GM19240 (cell line): ENCODE data around the gene LYZL4.

Experiments used
- DNase-seq: peaks from one replicate; pipeline ENCODE4 v3.0.0; 2011; ENCODE audit warnings: low spot score; ENCODE audit not compliant: insufficient read length

The LYZL4 gene, protein sequence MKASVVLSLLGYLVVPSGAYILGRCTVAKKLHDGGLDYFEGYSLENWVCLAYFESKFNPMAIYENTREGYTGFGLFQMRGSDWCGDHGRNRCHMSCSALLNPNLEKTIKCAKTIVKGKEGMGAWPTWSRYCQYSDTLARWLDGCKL

DNA sequence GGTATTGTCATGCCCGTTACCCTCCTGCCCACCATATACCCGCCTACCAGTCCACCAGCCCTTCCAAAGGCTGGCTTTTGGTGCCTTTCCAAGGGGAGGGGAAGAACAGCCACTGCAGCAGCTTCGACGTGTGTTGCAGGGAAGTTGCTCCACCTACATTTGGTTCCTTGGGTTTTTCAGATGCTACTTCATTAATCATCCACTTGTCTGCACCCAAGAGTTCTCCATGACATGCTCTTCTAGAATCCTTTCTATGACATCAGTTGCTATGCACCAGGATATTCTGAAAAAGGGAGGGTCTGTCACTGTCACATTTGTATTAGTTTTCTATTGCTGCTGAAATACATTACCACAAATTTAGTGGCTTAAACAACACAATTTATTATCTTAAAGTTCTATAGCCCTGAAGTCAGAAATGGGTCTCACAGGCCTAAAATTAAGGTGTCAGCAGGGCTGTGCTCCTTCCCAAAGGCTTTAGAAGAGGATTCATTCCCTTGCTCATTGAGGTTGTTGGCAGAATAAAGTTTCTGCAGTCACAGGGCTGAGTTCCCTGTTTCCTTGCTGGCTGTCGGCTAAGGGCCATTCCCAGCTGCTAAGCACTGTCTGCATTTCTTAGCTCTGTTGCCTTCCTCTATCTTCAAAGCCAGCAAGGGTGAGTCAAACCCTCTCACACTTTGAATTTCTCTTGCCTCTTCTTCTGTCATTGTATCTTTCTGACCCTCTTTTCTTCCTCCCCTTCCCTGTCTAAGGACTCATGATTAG, at the start of gene LYZL4:
LYZL4 (minus strand) TSS at position 241 of the 762 bp plus-strand sequence. CDS start 3,359 bp downstream, outside the sequence.
- DNase-seq, result no peak

DNA sequence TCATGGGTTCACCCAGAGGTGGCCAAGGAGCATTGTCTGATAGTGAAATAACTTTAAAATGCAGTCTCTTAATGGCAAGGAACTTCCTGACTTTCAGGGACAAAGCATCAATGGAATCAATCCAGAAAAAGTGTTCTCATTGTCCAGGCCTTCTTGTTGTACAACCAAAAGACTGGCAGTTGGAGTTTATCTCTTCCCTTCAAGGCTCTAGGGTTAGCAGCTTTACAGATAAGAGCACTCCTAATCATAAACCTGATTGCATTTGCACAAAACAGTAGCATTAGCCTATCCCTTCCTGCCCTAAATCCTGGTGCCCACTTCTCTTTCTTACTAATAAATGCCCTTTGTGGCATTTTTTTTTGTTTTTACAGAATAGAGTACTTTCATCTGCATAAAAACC, 48.7 kb upstream of the LYZL4 start:
- no peak for DNase-seq

DNA sequence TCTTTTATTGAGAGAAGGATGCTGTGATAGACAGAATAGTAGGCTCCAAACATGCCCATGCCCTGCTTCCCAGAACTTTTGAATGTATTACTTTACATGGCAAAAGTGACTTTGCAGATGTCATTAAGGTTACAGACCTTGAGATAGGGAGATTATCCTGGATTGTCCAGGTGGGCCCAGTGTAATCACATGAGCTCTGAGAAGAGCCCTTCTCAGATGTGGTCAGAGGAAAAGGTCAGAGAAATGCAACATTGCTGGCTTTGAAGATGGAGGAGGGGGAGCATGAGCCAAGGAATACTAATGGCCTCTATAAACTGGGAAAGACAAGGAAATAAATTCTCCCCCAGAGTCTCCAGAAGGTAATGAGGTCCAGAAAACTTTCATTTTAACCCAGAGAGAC, 45.8 kb upstream of the LYZL4 start:
- DNase-seq, result no peak

DNA sequence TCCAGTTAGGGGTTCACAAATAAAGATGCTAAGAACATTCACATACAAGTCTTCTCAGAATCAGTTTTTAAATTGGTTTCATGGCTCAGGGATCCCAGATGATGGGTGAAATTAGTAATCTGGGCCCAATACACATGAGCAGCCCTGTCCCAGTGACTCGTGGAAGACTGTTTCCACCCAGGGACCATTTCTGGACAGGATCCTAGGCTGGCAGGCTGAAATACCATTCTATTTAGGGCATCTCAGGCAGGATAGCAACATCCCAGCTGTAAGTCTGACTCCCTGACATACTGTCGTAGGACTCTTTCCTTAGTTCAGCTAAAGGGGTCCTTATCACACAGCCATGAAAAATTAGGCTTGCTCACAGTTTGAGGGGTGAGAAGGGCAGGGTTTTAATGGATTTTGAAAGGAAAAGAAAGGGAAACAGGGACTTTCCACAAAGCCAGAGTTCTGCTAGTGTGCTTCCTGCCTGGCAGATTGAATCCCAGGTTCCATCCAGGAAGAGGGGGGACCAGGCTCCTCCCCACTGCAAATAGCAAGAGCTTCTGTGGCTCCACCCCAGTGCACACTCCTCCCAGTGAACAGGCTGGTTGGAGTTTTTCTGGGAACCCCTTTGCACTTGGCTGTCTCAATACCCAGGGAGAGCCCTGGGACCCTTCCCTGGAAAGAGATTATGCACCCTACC, 41.3 kb upstream of the LYZL4 start:
- DNase-seq, result no peak

DNA sequence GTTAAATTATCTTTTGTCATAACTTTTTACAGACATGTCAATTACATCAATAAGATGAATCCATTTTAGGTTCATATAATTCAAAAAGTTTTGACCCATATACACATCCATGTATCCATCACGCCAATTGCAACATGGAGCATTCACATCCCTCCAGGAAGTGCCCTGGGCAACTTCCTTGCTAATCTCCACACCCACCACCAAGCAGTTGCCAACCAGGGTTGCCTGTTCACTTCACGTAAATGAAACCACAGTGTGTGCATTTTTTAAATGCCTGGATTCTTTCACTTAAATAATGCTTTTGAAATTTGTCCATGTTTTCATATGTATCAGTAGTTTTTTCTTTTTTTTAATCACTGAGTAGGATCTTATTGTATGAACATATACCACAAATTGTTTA, 40.7 kb upstream of the LYZL4 start:
- DNase-seq, result no peak

DNA sequence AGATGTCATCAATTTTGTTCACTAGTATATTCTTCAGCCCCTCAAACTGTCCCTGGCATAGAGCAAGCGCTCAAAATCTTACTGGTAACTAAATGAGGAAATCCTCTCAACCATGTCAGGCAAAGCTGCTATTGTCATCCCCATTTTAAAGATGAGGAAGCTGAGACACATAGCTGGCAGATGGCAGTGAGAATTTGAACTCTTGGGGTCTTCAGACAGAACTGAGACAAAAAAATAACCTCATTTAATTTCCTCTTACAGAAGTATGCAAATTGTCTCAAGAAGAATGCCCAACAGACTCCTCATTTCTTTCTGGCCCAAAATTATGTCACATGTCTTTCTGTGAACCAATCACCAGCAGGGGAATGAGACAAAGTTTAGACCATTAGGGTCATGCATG, 40.2 kb upstream of the LYZL4 start:
- DNase-seq, result no peak

DNA sequence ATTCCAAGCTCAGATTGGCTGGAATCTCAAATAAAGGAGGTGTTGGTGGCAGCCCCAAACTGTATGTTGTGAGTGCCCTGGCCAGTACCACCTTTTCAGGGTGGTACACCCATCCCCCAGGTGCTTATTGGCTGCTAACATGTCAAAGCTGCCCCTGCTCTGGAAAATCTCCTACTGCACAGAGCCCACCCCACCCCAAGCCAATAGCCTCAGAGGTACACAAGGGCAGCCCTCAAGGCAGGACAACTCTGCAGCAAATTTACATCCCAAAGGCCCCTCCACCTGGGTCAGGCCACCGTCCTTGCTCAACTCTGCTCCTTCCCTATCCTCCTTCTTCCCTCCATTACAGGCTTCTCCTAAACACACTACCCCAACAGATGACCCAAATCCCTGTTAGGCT, 37.1 kb upstream of the LYZL4 start:
- no peak for DNase-seq

DNA sequence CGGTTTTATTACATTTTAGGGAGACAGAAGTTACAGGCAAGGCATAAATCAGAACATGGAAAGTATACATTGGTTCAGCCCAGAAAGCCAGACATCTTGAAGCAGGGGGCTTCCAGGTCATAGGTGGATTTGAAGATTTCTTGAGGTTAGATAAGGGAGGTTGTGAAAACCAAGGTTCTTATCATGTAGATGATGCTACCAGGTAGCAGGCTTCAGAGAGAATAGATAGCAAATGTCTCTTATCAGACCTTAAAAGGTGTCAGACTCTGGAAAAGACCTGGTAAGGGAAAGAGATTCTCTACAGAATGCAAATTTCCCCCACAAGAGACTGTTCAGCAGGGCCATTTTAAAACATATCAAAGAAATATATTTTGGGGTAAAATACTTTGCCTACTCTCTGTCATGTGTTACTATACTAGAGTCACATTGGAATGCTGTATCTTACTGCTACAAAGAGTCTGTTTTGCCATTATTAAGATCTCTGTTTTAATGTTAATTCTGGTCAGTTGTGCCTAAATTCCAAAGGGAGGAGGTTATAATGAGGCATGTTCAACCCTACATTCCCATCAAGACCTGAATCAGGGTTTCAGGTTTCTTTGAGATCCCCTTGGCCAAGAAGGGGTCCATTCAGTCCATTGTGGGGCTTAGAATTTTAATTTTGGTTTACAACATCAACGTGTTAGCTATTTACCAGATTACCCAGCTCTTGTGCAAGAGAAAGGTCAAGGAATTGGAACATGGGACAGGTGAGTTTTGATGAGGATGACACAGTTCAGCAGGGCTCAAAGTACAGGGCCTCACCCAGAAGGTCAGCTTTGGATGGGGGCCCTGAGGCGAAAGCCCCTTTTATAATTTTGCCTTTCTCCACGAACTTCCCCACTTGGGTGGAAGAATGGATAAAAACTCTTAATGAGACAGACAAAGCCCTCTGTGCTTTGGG, 36.0 kb upstream of the LYZL4 start:
- DNase-seq, result no peak

DNA sequence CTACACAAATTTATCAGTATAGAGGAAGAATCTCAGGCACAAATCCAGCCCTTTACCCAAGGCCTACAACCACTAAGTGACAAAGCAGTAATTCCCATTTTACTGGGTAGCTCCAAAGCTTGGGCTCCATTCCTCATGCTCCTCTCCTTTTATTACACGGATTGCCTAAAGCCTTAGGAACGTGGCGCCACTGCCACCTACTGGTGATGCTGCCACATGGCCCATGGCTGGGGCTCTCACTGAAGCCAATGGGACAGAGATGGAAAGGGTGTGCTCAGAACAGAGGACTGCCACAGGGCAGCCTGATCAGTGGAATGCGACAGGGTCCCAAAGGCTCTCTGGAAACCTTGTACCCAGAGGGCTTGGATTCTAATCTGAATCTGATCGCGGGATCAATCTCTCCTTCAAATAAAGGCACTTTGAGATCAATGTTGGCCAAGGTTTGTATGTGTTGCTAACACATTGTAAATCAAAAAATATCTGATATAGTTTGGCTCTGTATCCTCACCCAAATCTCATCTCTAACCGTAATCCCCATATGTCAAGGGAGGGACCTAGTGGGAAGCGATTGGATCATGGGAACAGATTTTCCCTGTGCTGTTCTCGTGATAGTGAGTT, 33.5 kb upstream of the LYZL4 start:
- DNase-seq, result peak; percentile 63

DNA sequence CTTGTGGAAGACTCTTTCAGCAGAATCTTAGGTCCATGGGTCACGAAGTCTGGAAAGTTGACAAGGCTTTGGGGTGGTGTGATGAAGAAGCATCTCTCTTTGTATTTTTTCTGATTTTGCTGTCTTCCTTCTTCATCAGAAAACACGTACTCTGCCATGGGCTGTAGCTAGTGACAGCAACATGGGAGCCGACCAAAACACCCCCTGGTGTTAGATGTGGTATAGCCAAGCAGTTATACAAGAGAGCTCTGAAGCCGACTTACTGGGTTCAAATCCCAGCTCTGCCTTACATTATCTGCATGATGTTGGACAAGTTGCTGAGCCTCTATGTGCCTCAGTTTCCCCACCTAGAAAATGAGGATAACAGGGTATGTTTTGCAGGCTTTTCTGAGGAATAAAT, 32.9 kb upstream of the LYZL4 start:
- no peak for DNase-seq

DNA sequence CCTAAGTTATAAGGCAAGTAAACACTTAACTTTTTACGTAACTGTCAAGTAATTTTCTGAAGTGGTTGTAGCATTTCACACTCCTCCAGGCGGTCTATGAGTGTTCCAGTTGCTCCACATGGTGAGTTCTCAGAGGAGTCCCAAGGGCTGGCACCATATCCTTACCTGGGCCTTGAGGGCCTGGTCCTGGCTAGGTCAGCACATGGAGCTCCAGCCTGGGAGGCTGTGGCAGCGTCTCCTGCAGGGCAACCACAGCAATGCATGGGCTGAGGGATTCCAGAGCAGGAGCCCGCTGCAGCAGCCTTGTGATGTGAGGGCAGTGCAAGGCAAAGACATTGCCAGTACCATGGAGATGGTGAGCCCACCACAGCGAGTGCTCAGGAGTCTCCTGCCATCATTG, 32.2 kb upstream of the LYZL4 start:
- no peak for DNase-seq

DNA sequence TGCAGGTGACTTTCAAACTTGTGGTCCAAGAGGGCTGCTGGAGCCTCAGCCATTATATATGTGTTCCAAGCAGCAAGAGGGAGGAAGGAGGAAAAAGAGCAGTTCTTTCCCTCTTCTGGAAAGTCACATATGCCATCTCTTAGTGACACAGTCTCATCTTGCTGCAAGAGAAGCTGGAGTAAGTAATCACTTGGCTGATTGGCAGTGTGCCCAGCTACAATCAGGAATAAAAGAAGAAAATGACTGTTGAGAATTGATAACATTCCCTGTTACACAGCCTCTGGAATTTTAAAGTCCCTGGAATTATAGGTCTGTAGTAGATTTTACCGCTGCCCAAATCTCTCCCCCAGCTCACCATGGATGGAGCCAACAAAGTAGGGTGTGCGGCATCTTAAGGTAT, 31.4 kb upstream of the LYZL4 start:
- no peak for DNase-seq

DNA sequence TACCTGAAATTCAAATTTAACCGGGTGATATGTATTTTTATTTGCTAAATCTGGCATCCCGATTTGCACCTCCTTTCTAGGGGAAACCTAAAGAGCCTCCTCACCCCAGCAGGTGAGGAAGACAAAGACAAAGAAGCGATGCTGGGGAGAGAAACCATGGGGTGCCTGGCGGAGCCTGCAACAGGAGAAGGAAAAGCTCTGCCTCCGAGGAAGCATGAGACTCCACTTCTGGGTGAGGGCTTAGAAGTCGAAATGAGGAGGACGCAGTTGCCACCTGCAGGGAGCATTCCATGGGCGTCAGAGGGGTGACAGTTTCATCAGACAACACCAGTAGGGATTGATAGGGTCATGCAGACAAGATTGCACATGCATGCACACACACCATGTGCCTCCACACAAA, 30.5 kb upstream of the LYZL4 start:
- DNase-seq, result no peak

DNA sequence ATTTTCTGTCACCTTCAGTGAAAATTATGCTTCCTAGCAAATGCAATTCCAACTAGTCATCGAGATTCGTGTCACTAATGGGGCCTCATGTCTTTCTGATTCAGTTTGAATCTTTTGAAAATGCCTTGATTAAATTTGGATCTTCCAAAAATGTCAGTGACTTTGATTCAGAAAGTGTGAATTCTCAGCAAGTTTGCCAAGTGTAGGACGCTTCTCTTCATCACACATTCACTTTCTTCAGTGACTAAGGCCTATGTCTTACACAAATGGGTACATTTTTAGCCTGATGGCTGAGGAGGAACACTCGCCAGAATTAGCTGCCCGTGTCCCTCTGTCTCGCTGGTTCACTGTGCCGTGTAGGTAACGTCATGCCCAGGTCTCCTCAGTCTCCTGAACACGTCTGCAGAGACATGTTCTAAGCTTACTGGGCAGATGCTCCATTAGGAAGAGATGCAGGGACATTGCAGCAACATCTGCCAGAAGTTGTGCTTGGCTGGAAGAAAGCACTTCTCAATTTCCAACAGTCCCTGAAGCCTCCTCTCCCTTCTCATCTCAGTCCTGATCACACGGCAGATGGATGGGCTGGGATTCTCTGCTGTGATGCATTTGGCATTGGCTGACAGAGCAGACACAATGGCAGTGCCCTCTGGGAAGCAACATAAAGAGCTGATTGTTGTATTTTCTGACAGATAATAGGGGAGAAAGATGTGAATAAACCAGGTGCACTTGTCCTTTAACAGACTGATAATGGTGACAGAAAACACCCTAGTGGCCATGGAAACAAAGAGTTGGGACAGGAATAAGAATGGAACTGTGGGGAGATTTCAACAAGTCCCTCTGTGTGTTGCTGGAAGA, 29.1 kb upstream of the LYZL4 start:
- DNase-seq, result no peak

DNA sequence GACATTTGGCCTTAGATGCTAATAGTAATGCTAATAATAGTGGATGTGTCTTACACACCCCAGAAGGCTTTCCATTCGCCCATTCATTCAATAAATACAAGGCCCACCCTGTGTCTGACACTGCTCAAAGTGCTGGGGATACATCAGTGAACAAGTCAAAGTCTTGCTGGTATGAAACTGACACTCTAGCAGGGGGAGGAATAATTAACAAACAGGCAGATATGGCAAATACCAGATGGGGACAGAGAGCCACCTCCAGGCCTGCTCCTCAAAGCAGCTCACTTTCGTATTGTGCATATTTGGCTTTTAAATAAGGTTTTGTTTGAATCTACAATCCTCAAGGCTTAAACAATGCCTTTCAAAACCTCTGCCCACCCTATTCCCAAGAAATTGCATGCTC, 28.3 kb upstream of the LYZL4 start:
- DNase-seq, result no peak

DNA sequence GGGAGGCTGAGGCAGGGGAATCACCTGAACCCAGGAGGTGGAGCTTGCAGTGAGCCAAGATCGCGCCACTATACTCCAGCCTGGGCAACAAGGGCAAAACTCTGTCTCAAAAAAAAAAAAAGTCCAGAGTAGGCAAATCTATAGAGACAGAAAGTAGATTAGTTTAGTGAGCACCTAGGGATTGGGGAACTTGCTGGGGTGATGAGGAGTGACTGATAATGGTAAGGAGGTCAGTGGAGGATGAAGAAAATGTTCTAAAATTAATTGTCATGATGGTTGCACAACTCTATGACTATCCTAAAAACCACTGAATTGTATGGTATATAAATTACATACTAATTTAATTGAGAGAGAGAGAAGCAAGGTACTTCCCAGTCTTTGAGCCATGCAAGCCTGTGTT, 27.8 kb upstream of the LYZL4 start:
- no peak for DNase-seq

DNA sequence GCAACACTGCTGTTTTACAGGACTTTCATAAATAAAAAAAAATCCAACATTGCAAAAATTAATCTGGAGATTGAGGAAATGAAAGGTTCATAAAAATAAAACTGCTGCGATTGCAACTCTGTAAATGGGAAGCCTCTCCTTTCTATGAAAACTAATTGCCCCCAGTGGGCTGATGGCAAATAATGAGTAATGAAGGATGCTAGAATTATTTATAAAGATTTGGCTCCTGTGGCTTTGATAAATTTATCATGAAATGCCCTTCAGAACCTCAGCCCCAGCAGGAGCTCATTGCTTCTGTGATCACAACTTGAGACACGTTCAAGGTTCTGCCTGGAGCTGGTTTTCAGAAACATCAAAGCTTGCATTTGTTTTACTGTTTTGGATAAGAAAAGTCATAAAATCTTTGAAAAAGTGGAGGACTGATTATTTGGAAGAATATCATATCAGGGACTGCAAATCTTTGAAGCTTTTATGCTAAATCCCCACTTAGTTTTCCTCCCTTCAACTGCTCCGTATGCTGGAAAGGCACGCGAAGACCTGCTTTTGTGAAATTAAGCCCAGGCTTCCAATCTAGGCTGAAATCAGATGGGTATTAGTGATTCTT, 24.5 kb upstream of the LYZL4 start:
- no peak for DNase-seq

DNA sequence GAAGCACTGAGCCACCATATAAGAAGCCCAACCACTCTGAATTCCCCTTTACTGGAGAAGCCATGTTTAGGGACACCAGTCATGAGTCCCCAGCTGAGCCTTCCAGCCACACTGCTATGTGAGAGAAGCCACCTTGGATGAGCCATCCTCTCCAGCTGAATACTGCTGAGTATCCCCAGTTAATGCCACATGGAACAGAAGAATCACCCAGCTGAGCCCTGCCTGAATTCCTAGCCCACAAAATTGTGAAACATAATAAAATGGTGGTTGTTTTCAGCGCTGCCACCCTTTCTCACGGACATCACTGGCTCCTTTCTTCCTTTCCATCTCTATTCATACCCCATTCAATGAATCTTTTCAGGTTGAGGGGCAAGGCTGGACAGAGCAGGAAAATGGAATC, 22.1 kb upstream of the LYZL4 start:
- no peak for DNase-seq

DNA sequence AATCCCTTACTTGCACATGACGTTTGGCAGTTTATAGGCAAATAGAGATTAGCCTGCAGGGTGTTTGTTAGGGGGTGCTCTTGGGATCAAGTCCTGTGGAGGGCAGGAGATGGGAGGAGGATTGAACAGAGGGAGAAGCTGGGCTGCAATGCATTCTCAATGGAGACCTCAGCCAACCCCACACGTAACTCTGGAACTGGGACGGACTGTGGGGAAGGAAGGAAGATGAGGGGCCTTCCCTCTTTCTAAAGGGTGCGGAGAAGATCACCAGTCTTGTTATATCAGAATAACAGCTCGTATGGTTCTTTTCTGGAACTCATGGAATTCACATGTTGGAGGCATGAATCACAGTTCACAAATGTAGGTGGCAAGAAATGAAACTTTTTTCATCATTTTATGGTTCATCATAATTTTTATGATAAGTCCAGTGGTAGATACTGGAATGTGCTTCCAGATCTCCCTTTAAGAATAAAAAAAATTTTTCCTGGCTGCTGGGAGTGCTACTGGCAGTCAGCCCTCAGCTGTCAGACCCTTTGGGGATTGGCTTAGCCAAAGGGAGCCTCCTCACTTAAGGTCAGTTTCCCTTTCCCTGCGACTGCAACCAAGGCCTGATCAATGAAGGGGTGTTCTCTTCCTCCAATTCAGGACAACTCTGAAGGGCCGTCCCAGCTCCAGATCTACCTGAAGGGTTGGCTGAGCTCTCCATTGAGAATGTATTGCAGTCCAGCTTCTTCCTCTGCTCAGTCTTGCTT, 20.5 kb upstream of the LYZL4 start:
- DNase-seq, result no peak
